ENCODE data around the gene SCIMP.
A peak's percentile ranks its signal among the peaks of the same experiment; 100 is the strongest.
"Not testable (repeated sequence)": the region's sequence is repeated elsewhere in the genome, so short reads cannot be mapped to it uniquely, and the experiment has no call there.

SCIMP gene

DNA sequence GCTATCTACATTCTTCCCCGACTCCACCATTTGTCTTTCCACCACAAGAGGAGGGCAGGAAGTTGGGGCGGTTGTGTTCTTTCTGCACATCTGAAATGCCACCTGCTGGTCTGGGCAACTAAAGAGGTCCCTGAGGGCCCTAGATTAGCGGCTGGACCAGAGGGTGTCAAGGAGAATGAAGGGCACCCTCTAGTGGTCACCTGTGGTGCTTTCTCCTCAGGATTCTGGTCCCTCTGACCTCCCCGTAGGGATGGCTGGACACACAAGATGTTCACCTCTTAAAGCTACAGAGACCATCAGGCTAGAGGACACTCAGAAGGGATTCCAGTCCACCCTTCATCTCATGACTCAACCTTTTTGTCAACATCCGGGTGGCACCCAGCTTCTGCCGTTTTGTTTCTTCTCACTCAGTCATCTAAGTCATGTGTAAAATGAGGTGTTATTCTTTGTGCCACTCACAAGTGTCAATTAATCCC lies 2.9 kb upstream of the SCIMP start:
- peak; percentile 5 to 16 for DNase-seq

DNA sequence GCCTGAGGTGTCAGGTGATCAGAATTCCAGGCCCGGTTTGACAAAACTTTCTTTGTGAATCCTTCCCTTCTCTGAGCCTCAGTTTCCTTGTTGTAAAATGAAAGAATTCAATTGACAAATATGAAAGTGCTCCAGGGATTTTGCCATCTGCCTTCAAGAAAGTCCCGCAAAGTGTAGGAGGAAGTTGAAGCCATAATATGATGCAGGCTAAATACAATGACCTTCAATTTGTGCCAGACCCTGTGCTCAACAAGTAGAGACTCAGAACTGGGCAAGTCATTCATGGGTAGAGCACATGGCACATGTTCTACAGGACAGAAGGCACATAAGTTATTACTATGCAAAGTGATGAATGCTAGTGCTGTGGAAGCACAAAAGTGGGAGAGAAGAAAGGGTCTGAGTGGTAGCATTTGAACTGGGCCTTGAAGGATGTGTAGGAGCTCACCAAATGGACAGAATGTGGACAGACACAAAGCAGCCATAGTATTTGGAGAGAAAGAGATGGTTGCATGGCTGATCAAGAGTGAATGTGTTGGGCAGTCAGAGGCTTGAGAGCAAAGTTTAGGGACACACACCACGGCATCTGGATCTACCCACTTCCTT lies 2.4 kb upstream of the SCIMP start:
- DNase-seq = no peak

DNA sequence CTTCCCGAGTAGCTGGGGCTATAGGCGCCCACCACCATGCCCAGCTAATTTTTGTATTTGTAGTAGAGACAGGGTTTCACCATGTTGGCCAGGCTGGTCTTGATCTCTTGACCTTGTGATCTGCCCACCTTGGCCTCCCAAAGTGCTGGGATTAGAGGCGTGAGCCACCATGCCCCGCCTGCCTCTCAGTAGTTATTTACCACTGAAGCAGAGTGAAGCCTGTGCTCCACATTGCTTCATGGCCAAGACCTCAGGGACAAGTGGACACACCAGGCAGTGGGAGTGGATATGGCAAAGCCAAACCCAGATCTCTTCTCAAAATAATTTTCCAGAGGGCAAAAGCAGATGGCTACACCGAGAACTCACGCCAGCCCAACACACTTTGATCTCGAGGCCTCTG lies 1.2 kb downstream of the SCIMP start:
- not testable (repeated sequence) for DNase-seq

DNA sequence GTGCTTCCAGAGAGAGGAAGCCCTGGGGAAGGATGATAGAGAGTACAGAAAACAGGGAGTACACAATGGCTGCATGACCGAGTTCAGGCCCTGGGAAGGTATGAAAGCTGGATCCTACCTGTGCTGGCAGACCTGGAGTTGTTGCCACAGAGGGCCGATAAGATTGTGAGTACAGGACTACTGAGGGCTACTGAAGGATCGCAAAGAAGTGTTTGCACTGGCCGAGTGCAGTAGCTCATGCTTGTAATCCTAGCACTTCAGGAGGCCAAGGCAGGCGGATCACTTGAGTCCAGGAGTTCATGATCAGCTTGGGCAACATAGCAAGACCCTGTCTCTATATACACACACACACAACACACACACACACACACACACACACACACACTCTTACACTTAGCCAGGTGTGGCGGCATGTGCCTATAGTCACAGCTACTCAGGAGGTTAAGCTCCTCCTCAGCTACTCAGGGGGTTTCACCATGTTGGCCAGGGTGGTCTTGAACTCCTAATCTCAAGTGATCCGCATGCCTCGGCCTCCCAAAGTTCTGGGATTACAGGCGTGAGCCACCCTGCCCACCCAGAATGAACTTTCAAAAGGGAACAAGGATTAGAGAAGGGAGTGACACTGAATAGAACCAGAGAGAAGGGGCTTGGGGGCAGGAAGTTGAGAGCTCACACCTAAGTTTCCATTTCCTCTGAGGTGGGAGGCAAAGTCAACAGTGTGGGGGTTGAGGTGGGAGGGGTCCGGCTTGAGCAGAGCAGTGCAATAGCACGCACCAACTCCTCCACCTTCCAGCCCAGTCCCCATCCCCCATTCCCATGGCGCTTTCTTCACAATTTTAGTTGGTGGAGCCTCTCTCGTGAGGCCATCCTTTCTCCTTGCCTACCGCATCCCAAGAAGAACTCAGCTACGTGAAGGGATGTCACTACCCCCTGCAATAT lies 7.5 kb downstream of the SCIMP start:
- DNase-seq = no peak

DNA sequence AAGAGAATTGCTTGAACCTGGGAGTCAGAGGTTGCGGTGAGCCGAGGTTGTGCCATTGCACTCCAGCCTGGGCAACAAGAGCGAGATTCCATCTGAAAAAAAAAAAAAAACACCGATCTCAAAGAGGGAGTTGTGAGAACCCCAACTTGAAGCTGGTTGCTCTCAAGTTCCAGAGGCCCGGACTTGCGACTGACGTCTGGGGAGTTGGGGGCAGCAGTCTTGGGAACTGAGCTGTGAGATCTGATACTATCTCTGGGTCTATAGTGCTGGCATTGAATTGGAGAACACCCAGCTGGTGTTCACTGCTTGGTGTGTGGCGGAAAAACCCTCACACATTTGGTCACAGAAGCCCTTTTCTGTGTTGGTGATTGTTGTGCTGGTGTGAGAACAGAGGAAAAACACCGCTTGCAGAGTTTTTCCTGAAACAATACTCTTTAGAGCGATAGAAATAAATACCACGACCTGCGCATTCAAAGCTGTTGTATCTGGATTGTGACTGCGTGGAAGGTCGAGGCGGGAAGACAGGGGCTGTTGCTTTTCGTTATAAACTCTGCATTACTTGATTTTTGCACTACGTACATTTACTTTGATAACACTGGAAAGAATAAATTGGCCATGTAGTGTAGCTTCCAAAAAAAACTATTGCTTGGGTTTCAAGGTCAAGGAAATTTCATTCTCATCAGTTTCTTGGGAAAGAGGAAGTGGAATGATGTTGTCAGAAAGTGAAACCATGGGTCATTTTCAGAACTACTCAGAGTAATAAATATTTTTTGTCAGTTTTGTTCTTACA lies 8.8 kb downstream of the SCIMP start:
- DNase-seq = no peak

DNA sequence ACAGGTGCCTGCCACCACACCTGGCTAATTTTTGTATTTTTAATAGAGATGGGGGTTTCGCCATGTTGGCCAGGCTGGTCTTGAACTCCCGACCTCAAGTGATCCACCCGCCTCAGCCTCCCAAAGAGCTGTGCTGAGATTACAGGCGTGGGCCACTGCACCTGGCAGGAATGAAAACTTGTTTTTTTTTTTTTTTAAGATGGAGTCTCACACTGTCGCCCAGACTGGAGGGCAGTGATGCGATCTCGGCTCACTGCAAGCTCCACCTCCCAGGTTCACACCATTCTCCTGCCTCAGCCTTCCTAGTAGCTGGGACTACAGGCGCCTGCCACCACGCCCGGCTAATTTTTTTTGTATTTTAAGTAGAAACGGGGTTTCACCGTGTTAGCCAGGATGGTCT lies 12.7 kb downstream of the SCIMP start:
- not testable (repeated sequence) for DNase-seq

DNA sequence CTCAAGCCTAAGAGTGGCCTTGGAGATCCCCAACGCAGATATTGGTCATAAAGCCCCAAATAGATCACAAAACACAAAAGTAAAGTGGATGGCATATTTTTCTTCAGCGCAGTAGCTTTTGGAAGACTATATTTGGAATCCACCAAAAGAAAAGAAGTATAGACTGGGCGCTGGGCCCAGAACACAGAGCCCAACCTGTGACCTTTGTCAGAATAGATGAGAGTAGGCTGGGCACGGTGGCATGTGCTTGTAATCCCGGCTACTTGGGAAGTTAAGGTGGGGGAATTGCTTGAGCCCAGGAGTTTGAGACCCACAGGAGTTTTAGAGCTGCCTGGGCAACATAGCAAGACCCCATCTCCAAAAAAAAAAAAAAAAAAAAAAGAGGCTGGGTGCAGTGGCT lies 14.6 kb downstream of the SCIMP start:
- DNase-seq = no peak

DNA sequence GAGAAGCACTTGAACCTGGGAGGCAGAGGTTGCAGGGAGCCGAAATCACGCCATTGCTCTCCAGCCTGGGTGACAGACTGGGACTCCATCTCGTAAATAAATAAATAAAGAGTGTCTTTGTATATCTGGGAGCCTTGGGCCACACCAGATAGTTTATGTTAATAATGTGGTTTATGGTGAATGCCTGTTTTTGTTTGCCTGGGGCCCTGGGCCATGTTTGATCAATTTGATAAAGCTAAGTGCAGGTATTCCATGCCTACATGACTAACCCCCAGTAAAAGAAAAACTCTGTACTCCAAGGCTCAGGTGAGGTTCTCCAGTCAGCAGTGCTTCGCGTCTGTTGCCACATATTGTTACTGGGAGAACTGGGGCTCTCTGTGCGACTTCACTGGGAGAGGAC lies 15.1 kb downstream of the SCIMP start:
- no peak for DNase-seq

DNA sequence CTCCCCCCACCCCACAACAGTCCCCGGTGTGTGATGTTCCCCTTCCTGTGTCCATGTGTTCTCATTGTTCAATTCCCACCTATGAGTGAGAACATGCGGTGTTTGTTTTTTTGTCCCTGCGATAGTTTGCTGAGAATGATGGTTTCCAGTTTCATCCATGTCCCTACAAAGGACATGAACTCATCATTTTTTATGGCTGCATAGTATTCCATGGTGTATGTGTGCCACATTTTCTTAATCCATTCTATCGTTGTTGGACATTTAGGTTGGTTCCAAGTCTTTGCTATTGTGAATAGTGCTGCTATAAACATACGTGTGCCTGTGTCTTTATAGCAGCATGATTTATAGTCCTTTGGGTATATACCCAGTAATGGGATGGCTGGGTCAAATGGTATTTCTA lies 17.1 kb downstream of the SCIMP start:
- DNase-seq = not testable (repeated sequence)

DNA sequence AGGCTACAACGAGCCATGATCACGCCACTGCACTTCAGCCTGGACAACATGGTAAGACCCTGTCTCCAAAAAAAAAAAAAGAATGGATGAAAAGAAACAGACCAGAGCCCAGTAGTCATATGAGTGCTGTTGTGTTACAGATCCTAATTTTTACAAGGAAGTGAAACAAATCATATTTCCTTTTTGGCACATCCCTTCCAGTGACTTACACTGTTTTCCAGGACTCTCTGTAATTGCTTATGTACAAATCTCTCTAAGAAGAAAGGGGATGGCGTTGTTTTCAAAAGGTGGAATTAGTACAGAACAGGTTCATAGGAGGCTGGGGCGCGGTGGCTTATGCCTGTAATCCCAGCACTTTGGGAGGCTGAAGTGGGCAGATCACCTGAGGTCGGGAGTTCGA lies 23.2 kb downstream of the SCIMP start:
- no peak for DNase-seq

DNA sequence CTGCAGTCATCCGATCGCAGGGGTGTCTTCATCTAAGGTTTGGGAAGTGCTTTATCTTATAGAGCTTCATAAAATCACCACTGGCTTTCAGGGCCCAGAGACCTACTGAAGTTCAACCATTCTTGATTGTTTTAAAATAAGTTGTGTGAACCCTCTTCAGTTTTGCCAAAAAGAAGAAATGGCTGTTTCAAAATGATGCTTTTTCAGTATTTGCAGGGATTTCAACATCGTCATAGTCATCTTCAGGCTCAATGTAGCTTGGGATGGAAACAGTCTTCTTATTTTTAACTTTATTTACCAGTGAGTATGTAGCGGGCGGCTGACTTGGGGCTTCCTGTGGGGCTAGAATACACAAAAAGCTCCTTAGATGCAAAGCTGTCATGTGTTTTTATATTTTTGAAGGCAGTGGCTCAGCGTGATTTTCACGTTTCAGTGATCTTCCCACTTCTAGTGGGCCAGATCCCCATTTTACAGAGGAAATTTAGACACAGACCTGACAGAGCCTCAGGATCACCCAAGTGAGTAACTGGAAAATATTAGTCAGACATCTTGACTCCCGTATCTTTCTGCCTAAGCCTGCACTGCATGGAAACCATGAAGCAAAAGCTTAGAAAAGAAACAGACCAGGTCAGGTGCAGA lies 23.9 kb downstream of the SCIMP start:
- DNase-seq = no peak

DNA sequence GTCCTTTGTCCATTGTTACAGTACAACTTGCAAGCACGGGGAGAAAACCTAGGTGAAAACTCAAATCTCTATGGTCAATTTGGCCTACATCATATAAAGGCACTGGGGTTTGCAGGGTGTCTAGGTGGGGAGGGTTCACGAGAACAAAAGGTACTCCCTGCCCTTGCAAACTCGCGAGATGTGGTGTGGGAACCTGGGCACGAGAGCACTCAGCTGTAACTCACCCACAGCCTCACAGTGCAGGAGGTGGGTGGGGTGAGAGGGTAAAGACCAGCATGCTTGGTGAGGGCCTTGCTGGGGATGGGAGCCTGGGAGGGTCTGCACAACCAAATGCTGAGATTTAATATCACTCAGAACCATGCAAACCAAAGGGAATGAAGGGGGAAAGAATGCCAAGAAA lies 24.6 kb downstream of the SCIMP start:
- DNase-seq = no peak

DNA sequence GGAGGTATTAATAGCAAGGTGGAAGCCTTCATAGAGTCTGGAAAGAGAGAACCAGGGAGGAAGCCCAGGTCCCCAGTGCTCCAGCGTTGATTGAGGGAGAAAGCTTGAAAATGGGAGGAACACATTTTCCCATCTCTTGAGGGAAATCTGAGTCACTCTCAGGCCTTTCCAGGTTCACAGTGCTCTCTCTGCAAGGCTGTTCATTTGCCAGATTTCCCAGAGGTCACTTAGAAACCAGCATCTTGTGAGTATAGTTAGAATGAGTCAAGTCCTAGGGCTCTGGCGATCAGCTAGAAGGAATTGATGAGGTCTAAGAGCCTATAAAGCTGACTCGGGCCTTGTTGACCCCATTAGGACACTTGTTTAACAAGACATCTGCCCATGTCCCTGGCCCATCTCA lies 25.3 kb downstream of the SCIMP start:
- no peak for DNase-seq

DNA sequence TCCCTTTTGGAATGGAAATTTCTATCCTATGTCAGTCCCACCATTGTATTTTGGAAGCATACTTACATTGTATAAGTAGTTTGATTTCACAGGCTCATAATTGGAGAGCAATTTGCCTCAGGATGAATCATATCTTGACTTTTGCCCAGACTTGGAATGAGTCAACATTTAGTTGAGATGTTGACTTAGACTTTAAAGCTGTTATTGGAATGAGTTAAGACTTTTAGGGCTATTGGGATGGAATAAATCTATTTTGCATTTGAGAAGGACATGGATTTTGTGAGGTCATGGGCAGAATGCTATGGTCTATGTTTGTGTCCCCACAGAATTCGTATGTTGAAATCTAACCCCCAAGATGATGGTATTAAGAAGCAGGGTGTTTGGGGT lies 30.8 kb downstream of the SCIMP start:
- DNase-seq = no peak

DNA sequence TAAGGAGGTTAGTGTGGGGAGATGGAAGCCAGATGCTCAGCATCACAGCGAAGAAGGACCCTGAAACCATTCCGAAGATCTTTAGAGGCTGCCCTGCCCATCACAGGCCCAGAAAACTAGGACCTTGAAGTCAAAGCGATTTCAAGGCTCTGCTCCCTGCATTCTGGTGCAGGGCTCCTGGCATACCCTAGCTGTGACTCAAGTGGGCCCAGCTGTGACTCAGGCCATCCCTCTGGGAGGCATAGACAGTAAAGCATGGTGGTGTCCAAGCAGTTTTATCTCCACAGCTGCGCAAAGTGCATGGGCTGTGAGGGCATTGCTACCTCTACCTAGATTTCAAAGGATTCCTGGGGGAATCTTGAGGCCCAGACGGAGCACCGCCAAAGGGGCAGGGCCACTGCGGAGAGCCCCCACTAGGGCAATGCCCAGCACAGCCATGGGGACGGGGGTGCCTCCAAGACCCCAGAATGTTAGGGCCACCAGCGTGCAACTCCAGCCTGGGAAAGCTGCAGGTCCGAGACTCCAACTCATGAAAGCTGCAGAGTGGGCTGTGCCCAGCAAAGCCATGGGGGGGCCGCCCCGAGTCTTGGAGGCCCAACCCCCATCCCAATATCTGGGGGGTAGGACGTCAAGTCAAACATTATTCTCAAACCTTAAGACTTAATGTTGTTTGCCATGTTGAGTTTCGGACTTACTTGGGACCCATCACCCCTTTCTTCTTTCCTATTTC lies 31.3 kb downstream of the SCIMP start:
- DNase-seq = no peak

DNA sequence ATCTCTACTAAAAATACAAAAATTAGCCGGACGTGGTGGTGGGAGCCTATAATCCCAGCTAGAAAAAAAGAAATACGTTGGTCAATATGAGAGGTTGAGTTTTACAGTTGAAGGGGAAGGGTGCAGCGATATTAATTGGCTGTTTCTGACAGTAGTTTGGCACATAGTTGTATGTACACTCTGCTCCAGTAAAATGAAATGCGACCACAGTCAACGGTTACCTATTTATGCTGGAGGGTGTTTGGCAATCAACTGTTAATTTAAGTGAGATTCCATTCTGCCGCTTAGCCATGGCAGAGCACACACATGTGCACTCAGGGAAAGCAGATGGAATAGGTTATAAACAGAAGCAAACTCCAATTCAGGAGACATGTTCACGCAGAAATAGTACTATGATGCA lies 33.6 kb downstream of the SCIMP start:
- DNase-seq = no peak

DNA sequence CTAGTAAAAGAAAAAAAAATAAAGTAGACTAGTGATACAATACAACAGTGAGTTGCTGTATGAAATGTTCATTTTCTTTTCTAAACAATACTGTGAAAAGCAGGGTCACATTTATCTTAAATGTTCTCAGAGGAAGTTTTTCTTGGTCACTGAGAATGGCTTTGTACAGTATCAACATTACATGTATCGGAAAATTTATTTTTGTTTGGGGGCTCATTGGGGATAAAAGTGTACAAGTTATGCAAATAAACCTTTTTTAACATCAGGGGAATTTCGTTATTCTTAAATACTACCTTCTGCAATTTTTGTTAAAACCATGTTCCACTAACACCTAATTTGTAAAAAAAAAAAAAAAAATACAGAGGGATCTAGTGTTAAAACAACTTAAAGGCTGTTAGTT lies 34.3 kb downstream of the SCIMP start:
- no peak for DNase-seq

DNA sequence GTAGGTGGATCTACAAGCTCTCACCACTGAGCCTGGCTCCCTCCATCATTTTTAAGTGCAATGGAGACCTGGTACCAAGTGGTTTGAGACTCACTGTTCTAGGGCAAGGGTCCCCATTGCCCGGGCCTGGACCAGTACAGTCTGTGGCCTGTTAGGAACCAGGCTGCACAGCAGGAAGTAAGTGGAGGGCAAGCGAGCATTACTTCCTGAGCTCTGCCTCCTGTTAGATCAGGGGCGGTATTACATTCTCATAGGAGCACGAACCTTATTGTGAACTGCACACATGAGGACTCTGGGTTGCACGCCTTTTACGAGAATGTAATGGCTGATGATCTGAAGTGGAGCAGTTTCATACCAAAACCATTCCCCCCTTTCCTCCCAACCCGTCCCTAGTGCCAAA lies 36.2 kb downstream of the SCIMP start:
- no peak for DNase-seq

DNA sequence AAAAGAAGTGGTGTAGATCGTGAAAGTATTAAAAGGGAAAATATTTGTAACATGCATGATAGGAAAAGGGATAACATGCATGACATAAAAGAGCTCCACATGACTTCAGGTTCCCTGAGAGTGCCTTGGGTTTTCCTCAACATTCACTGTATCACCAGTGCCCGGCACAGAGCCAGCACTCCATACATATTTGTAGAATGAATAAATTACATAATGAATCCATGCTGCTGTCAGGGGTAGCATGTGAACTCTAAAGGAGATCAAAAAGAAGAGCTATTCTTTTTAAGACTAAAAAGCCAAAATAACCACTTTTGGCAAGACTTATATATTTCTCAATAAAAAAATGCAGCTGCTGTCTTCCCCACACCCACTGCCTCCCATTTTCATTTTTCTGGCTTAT lies 40.3 kb downstream of the SCIMP start:
- no peak for DNase-seq

DNA sequence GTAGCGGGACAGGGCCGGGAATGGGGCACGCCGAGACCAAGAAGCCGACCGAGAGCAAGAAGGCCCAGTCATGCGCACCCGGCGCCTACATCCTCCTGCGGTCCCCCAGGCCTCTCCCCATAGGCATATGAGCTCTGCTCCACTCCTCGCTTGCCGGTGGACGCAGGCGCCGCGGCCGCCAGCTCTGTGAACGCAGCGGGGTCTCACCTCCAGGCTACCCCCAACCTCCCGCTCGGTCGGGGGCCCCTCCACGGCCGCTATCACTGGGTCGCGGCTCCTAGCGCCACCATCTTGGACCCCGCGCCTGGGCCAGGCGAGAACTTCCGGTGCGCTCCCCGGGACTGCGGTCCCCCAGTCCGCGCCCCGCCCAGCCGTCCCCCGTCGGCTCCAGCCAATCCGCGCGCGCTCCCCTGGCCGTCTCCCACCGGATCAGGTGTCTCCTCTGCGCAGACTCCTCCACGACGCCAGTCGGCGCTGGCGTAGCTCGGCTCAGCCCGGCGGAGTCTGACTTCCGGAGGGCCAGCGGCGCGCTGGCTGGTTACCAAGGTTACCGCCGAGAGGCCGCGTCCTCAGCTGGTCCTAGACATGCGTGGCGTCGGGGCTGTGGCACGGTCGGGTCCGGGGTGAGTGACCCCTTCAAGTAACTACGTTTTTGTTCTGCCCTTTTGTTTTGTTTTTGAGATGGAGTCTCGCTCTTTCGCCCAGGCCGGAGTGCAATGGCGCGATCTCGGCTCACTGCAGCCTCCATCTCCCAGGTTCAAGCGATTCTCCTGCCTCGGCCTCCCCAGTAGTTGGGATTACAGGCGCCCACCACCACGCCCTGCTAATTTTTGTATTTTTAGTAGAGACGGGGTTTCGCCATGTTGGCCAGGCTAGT lies 42.9 kb downstream of the SCIMP start, which contains the start of gene ZNF594:
Gene ZNF594 (minus strand): TSS at position 328 of the 877 bp plus-strand sequence. CDS start 7,612 bp downstream, outside the sequence.
- peak; percentile 96 to 97 for DNase-seq

DNA sequence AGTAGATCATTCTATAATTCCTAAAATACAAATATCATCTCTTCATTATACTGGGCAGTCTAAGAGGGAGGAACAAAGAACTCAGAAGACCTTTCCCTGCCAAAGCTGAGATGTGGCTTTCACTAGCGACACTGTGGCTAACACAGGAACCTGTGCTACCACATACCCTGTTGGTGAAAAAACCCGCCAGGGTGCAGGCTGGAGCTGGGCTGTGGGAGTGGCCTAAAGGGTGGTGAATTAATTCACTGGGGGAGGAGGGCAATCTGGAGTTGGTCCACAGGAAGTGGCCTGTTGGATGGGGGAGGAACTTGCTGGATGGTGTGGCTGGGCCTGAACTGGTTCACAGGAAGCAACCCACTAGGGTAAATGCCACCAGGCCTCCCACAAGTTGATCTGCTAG lies 50.4 kb downstream of the SCIMP start:
- DNase-seq = no peak
